ENCODE data around the gene MPO.

DNA sequence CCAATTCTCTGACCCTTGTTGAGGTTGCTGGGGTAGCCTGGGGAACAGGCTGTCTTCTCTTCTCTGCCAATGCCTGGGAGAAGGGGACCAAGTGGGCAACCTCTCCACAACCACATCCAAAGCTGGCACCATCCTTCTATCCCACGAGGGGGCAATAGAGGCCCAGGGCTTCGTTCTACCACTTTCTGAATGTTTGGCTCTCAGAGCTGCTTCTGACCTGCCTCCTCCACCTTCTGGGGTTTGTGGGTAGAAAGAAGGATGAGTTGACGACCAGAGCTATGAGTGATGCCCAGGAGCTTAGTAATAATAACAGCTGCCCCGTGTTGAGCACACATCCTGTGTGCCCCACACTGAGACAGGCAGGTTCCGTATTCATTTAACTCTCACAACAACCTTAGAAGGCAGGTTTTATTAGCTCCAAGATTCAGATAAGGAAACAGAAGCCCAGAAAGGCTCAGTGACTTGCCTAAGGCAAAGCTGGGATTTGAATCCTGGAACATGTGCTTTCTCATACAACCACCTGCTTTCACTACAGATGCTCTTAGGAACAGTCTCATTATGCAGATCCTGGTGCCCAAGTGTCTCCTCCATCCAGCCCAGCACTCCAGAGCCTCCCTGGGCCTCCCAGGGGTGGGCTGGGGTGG lies 36.8 kb upstream of the MPO start:
- TF ChIP-seq, protein P1, sequence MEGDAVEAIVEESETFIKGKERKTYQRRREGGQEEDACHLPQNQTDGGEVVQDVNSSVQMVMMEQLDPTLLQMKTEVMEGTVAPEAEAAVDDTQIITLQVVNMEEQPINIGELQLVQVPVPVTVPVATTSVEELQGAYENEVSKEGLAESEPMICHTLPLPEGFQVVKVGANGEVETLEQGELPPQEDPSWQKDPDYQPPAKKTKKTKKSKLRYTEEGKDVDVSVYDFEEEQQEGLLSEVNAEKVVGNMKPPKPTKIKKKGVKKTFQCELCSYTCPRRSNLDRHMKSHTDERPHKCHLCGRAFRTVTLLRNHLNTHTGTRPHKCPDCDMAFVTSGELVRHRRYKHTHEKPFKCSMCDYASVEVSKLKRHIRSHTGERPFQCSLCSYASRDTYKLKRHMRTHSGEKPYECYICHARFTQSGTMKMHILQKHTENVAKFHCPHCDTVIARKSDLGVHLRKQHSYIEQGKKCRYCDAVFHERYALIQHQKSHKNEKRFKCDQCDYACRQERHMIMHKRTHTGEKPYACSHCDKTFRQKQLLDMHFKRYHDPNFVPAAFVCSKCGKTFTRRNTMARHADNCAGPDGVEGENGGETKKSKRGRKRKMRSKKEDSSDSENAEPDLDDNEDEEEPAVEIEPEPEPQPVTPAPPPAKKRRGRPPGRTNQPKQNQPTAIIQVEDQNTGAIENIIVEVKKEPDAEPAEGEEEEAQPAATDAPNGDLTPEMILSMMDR (IDR thresholded peaks at IDR 0.05): peak; percentile 66 to 83 (median 70)
- no peak for TF ChIP-seq POLR2A (IDR thresholded peaks at IDR 0.05)
